HEK293 (cell line): ENCODE results near the gene EFNA2.

ENCODE experiments used
- CTCF ChIA-PET: fragments of 350-600 bp; formaldehyde crosslinking; extraction: SDS; loops from one replicate; lab custom pipeline; 2021; ENCODE audit warnings: antibody characterized with exemption; lab: Yijun Ruan, JAX
- POLR2A ChIA-PET: fragments of 300-600 bp; formaldehyde crosslinking; extraction: SDS; loops from one replicate; lab custom pipeline; 2020; ENCODE audit warnings: antibody characterized with exemption, inconsistent platforms; lab: Yijun Ruan, JAX
- H3K27ac ChIP-seq: fragments of 200-500 bp; sonication (Bioruptor generic); 2 replicates; pipeline ENCODE4 v1.5.1; 2014; ENCODE audit warnings: low read depth, low read length, control low read depth, inconsistent platforms; ENCODE audit errors: extremely low read depth
- H3K36me3 ChIP-seq, 2 experiments: fragments of 200-500 bp in 1 of 2; sonication (Bioruptor generic) in 1 of 2; 1 replicate in 1 of 2; 2 replicates in 1 of 2; pipeline ENCODE4 v1.5.1; 2014 to 2017; ENCODE audit warnings: inconsistent platforms in 2 of 2, low read length in 2 of 2; ENCODE audit not compliant: control insufficient read depth in 2 of 2, insufficient read depth in 1 of 2
- H3K4me1 ChIP-seq: fragments of 200-500 bp; sonication (Bioruptor generic); 2 replicates; pipeline ENCODE4 v1.5.1; 2014; ENCODE audit warnings: mild to moderate bottlenecking, low read length, inconsistent platforms; ENCODE audit not compliant: control insufficient read depth, insufficient read depth
- H3K4me3 ChIP-seq: 2 replicates; pipeline ENCODE4 v1.5.1; 2011; ENCODE audit warnings: low read depth, mild to moderate bottlenecking, control low read depth, low read length, moderate library complexity
- H3K9me3 ChIP-seq: fragments of 200-500 bp; sonication (Bioruptor generic); 2 replicates; pipeline ENCODE4 v1.5.1; 2014; ENCODE audit warnings: low read depth, low read length, inconsistent platforms; ENCODE audit not compliant: control insufficient read depth, insufficient read depth
- GLIS1 ChIP-seq: fragments of 450-650 bp; formaldehyde crosslinking; IDR thresholded peaks from 2 replicates; pipeline ENCODE4 v1.5.1; 2016; ENCODE audit warnings: missing biosample characterization, missing genetic modification characterization
- KLF1 ChIP-seq: fragments of 450-650 bp; formaldehyde crosslinking; IDR thresholded peaks from 2 replicates; pipeline ENCODE4 v1.5.1; 2016; ENCODE audit warnings: missing biosample characterization, missing genetic modification characterization
- KLF7 ChIP-seq: fragments of 450-650 bp; formaldehyde crosslinking; IDR thresholded peaks from 2 replicates; pipeline ENCODE4 v1.5.1; 2016; ENCODE audit warnings: missing biosample characterization, missing genetic modification characterization, borderline replicate concordance
- KLF9 ChIP-seq: fragments of 450-650 bp; formaldehyde crosslinking; IDR thresholded peaks from 2 replicates; pipeline ENCODE4 v1.5.1; 2016; ENCODE audit warnings: missing biosample characterization, missing genetic modification characterization, low read depth
- OVOL3 ChIP-seq: fragments of 450-650 bp; formaldehyde crosslinking; IDR thresholded peaks from 2 replicates; pipeline ENCODE4 v1.5.1; 2016; ENCODE audit warnings: missing biosample characterization, missing genetic modification characterization
- PBX3 ChIP-seq: sonication (generic); formaldehyde crosslinking; IDR thresholded peaks from 2 replicates; pipeline ENCODE4 v1.8.1; 2022; ENCODE audit warnings: mild to moderate bottlenecking, moderate library complexity, missing genetic modification reagents
- PRDM4 ChIP-seq: fragments of 450-650 bp; formaldehyde crosslinking; IDR thresholded peaks from 2 replicates; pipeline ENCODE4 v1.5.1; 2017; ENCODE audit warnings: missing biosample characterization, missing genetic modification characterization
- PRDM6 ChIP-seq: fragments of 450-650 bp; formaldehyde crosslinking; IDR thresholded peaks from 2 replicates; pipeline ENCODE4 v1.5.1; 2017; ENCODE audit warnings: missing biosample characterization, missing genetic modification characterization
- SP3 ChIP-seq: fragments of 450-650 bp; formaldehyde crosslinking; IDR thresholded peaks from 2 replicates; pipeline ENCODE4 v1.5.1; 2016; ENCODE audit warnings: missing biosample characterization, missing genetic modification characterization
- ZFP37 ChIP-seq: fragments of 450-650 bp; formaldehyde crosslinking; IDR thresholded peaks from 2 replicates; pipeline ENCODE4 v1.5.1; 2016; ENCODE audit warnings: missing biosample characterization, missing genetic modification characterization
- ZIC2 ChIP-seq: fragments of 450-650 bp; formaldehyde crosslinking; IDR thresholded peaks from 2 replicates; pipeline ENCODE4 v1.5.1; 2016; ENCODE audit warnings: missing biosample characterization, missing genetic modification characterization
- ZNF112 ChIP-seq: fragments of 450-650 bp; formaldehyde crosslinking; IDR thresholded peaks from 2 replicates; pipeline ENCODE4 v1.5.0; 2017; ENCODE audit warnings: missing biosample characterization, missing genetic modification characterization
- ZNF121 ChIP-seq: fragments of 450-650 bp; formaldehyde crosslinking; IDR thresholded peaks from 2 replicates; pipeline ENCODE4 v1.5.1; 2016; ENCODE audit warnings: missing biosample characterization, missing genetic modification characterization
- ZNF140 ChIP-seq: fragments of 450-650 bp; formaldehyde crosslinking; IDR thresholded peaks from 2 replicates; pipeline ENCODE4 v1.5.1; 2016; ENCODE audit warnings: missing biosample characterization, missing genetic modification characterization
- ZNF202 ChIP-seq: fragments of 450-650 bp; formaldehyde crosslinking; IDR thresholded peaks from 2 replicates; pipeline ENCODE4 v1.5.1; 2016; ENCODE audit warnings: missing biosample characterization, missing genetic modification characterization, borderline replicate concordance
- ZNF24 ChIP-seq: fragments of 450-650 bp; formaldehyde crosslinking; IDR thresholded peaks from 2 replicates; pipeline ENCODE4 v1.5.1; 2016; ENCODE audit warnings: missing biosample characterization, missing genetic modification characterization
- ZNF394 ChIP-seq: fragments of 450-650 bp; formaldehyde crosslinking; IDR thresholded peaks from 2 replicates; pipeline ENCODE4 v1.5.1; 2016; ENCODE audit warnings: missing biosample characterization, missing genetic modification characterization, mild to moderate bottlenecking, moderate library complexity, borderline replicate concordance
- ZNF404 ChIP-seq: fragments of 450-650 bp; formaldehyde crosslinking; IDR thresholded peaks from 2 replicates; pipeline ENCODE4 v1.5.1; 2017; ENCODE audit warnings: missing biosample characterization, missing genetic modification characterization
- ZNF426 ChIP-seq: fragments of 450-650 bp; formaldehyde crosslinking; IDR thresholded peaks from 2 replicates; pipeline ENCODE4 v1.5.1; 2017; ENCODE audit warnings: missing biosample characterization, missing genetic modification characterization, mild to moderate bottlenecking, inconsistent platforms, moderate library complexity
- ZNF571 ChIP-seq: fragments of 450-650 bp; formaldehyde crosslinking; IDR thresholded peaks from 2 replicates; pipeline ENCODE4 v1.5.0; 2017; ENCODE audit warnings: missing biosample characterization, missing genetic modification characterization
- ZNF596 ChIP-seq: fragments of 450-650 bp; IDR thresholded peaks from 2 replicates; pipeline ENCODE4 v1.5.0; 2018; ENCODE audit warnings: missing biosample characterization, mild to moderate bottlenecking, missing genetic modification characterization, moderate library complexity
- ZNF610 ChIP-seq: fragments of 450-650 bp; formaldehyde crosslinking; IDR thresholded peaks from 2 replicates; pipeline ENCODE4 v1.5.1; 2016; ENCODE audit warnings: missing biosample characterization, missing genetic modification characterization, borderline replicate concordance
- ZNF785 ChIP-seq: fragments of 450-650 bp; formaldehyde crosslinking; IDR thresholded peaks from 2 replicates; pipeline ENCODE4 v1.5.1; 2016; ENCODE audit warnings: missing biosample characterization, missing genetic modification characterization
- ZSCAN23 ChIP-seq: fragments of 450-650 bp; formaldehyde crosslinking; IDR thresholded peaks from 2 replicates; pipeline ENCODE4 v1.5.1; 2016; ENCODE audit warnings: missing biosample characterization, missing genetic modification characterization
- TF ChIP-seq, protein P1 (sequence below): fragments of 450-650 bp; formaldehyde crosslinking; IDR thresholded peaks from 2 replicates; pipeline ENCODE4 v1.5.1; 2017; ENCODE audit warnings: missing biosample characterization, missing genetic modification characterization

The EFNA2 gene

GRCh38 chr19:1307320-1307719 is 21.6 kb downstream of the EFNA2 start:
- CTCF ChIA-PET, result interaction anchor here (0.6 kb wide), 1 partner anchor 113 kb away, joined by 5 read pairs; no protein-coding TSS in a partner anchor
- TF ChIP-seq ZSCAN23 (tag by site-specific recombination), result no peak
- no peak for TF ChIP-seq ZNF404 (tag by site-specific recombination)
- TF ChIP-seq PRDM6, result no peak
- no peak for TF ChIP-seq ZNF596
- TF ChIP-seq ZNF202 (tag by site-specific recombination), result no peak
- no peak for TF ChIP-seq KLF9 (tag by site-specific recombination)
- no peak for TF ChIP-seq ZNF785
- TF ChIP-seq ZNF394, result no peak
- TF ChIP-seq ZIC2 (tag by site-specific recombination), result no peak
- TF ChIP-seq GLIS1 (tag by site-specific recombination), result no peak
- TF ChIP-seq ZFP37 (tag by site-specific recombination), result no peak
- no peak for TF ChIP-seq ZNF140
- no peak for TF ChIP-seq ZNF571 (tag by site-specific recombination)
- TF ChIP-seq, all 188 proteins: peak for 0
- Histone ChIP-seq H3K36me3 (no peaks in the 10 kb centered on the region), H3K27ac (no peak overlapping the region), H3K4me1 (no peaks in the 10 kb centered on the region), H3K9me3 (no peaks in the 10 kb centered on the region), H3K4me3 (no peak overlapping the region)
- POLR2A ChIA-PET, result interaction anchor here (0.6 kb wide), 1 partner anchor 38 kb away, joined by 3 read pairs; no protein-coding TSS in a partner anchor

- no peak overlapping the region for H3K4me3 ChIP-seq
- POLR2A ChIA-PET, result interaction anchor here (1.8 kb wide), 1 partner anchor 39 kb away, joined by 6 read pairs; the partner anchor contains the start of gene CIRBP
- H3K27ac ChIP-seq, result no peak overlapping the region
- no peaks in the 10 kb centered on the region for H3K4me1 ChIP-seq
- no peak for TF ChIP-seq ZNF610
- TF ChIP-seq ZNF121, result peak; percentile 69; the same call in 1 of the 2 replicates
- TF ChIP-seq, protein P1, sequence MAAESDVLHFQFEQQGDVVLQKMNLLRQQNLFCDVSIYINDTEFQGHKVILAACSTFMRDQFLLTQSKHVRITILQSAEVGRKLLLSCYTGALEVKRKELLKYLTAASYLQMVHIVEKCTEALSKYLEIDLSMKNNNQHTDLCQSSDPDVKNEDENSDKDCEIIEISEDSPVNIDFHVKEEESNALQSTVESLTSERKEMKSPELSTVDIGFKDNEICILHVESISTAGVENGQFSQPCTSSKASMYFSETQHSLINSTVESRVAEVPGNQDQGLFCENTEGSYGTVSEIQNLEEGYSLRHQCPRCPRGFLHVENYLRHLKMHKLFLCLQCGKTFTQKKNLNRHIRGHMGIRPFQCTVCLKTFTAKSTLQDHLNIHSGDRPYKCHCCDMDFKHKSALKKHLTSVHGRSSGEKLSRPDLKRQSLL (tag by site-specific recombination), result no peak
- no peak for TF ChIP-seq ZNF112 (tag by site-specific recombination)
- TF ChIP-seq, all 188 proteins: peak for 1
- Histone ChIP-seq H3K9me3 (no peaks in the 10 kb centered on the region), H3K36me3 (no peaks in the 10 kb centered on the region)
- CTCF ChIA-PET, result interaction anchor here (0.6 kb wide), 1 partner anchor 114 kb away, joined by 5 read pairs; no protein-coding TSS in a partner anchor
Measured at GRCh38 chr19:1307755-1308303, 22.2 kb downstream of the EFNA2 start.

DNA sequence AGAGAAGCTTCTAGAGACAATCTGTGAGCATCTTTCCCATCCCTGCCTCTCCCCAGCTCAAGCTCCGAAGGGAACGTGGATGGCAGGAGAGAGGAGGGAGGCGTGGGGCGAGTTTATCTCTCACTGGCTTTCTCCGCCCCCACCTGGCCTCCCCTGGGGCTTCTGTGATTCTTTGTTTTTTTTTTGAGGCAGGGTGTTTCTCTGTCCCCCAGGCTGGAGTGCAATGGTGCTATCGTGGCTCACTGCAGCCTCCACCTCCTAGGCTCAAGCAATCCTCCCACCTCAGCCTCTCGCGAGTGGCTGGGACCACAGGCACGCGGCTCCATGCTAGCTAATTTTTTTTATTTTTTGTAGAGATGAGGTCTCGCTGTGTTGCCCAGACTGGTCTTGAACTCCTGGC is 23.0 kb downstream of the EFNA2 start:
- CTCF ChIA-PET, result no interaction called here
- Histone ChIP-seq H3K9me3 (no peaks in the 10 kb centered on the region), H3K36me3 (no peaks in the 10 kb centered on the region), H3K4me1 (no peaks in the 10 kb centered on the region), H3K4me3 (no peak overlapping the region), H3K27ac (no peak overlapping the region)
- POLR2A ChIA-PET, result interaction anchor here (0.6 to 1.8 kb wide), 2 partner anchors 40 to 147 kb away, joined by 3 to 6 read pairs; partner anchors contain the start of gene CIRBP
- TF ChIP-seq PBX3 (CRISPR knock-in tag) (no peak), KLF1 (tag by site-specific recombination) (0 out of 2 replicates have a peak, but pooled peaks have one; percentile 17), ZNF426 (tag by site-specific recombination) (no peak), PRDM4 (tag by site-specific recombination) (peak; percentile 40; the same call in 1 of the 2 replicates), KLF7 (tag by site-specific recombination) (no peak), SP3 (tag by site-specific recombination) (no peak), OVOL3 (tag by site-specific recombination) (no peak), ZNF24 (tag by site-specific recombination) (0 out of 2 replicates have a peak, but pooled peaks have one; percentile 14)
